ENCODE measurements around the gene SYT1. TPM values are rescaled to one million over a fixed set of nuclear protein-coding genes. Genes with fewer than 3 reads are reported as not detected.

SYT1 gene
- total and polyA plus RNA-seq, 10 donors = 0.56 to 7.3 (median 2.6) TPM

DNA sequence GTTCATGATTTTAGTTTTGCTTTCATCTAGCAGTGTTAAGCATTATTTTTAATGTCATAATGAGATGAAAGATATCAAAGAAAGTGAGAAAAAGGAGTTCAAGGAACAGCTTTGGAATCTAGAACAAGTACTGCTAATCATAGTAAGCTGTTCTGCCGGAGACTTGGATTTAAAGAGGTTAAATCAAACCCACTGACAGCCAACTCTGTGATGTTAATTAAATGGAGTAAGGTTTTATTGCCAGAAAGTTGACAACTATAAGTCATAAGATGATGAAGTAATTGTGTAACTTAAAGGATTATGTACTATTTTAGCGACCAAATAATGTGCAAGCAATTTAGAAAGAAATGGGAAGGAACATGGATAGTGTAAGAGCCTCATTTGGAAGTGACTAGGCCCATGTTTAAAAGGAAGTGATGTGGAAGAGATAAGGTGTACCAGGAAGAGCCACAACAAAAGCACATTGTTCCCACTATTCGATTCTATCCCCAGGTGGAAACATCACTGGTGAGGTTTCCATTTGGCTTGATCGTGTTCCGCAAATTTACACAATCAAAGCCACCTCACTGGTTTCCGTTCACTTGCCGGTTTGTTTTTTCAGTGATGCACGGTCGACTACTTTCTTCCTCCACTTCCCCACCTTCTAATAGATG, 437.7 kb downstream of the SYT1 start:
- 24 to 71% (median 41%) methylated on average over 9 of the region's 9 CpGs for WGBS, 5 donors
- H3K27ac ChIP-seq = no peak overlapping the region
- no peak for TF ChIP-seq POLR2A (IDR thresholded peaks at IDR 0.05)
- TF ChIP-seq, protein P1, sequence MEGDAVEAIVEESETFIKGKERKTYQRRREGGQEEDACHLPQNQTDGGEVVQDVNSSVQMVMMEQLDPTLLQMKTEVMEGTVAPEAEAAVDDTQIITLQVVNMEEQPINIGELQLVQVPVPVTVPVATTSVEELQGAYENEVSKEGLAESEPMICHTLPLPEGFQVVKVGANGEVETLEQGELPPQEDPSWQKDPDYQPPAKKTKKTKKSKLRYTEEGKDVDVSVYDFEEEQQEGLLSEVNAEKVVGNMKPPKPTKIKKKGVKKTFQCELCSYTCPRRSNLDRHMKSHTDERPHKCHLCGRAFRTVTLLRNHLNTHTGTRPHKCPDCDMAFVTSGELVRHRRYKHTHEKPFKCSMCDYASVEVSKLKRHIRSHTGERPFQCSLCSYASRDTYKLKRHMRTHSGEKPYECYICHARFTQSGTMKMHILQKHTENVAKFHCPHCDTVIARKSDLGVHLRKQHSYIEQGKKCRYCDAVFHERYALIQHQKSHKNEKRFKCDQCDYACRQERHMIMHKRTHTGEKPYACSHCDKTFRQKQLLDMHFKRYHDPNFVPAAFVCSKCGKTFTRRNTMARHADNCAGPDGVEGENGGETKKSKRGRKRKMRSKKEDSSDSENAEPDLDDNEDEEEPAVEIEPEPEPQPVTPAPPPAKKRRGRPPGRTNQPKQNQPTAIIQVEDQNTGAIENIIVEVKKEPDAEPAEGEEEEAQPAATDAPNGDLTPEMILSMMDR (IDR thresholded peaks at IDR 0.05 in 8 of 11, conservative IDR thresholded peaks at IDR 0.05 in 3 of 11) = no peak
- no peak for TF ChIP-seq POLR2AphosphoS5 (IDR thresholded peaks at IDR 0.05)

DNA sequence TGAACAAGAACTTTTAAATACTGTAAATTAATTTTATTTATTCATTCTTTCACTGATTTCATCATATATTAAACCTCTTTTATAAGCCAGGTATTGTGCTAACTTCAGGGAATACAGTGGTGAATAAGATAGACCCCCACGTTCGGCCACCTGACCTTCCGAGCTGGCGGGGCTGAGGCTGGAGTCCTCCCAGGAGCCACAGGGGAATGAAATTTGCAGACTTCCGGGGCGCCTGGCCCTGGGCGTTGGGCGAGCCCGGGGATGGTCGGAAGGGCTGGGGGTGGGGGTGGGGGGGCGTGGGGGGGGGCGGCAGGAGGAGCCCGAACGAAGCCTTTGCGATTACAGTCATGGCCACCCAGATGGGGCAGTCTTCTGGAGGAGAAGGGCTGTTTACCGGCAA, 442.8 kb downstream of the SYT1 start:
- Histone ChIP-seq H3K9me3 (no peaks in the 10 kb centered on the region), H3K27me3 (replicated peaks in 1 of 7) (no peaks in the 10 kb centered on the region), H3K4me1 (no peaks in the 10 kb centered on the region), H3K36me3 (no peaks in the 10 kb centered on the region), H3K4me3 (no peak overlapping the region), H3K27ac (no peak overlapping the region)
- intact Hi-C loops (cut with DNase I; ENCODE audit: low total_unique reads) = no loop called here
- DNase-seq = no peak
- TF ChIP-seq POLR2AphosphoS5 (IDR thresholded peaks at IDR 0.05) (no peak), POLR2A (IDR thresholded peaks at IDR 0.05) (no peak)
- TF ChIP-seq, protein P1 (IDR thresholded peaks at IDR 0.05 in 8 of 11, conservative IDR thresholded peaks at IDR 0.05 in 3 of 11) = no peak
- WGBS, 5 donors = 88 to 95% (median 91%) methylated on average over 16 of the region's 16 CpGs

More for the DNA sequence above, 437.7 kb downstream of the SYT1 start:
- no peaks in the 10 kb centered on the region for H3K27me3 ChIP-seq (replicated peaks in 1 of 7)
- H3K4me3 ChIP-seq = no peak overlapping the region
- no peaks in the 10 kb centered on the region for H3K36me3 ChIP-seq
- no peak for DNase-seq
- no peaks in the 10 kb centered on the region for H3K4me1 ChIP-seq
- H3K9me3 ChIP-seq = no peaks in the 10 kb centered on the region
- intact Hi-C loops (cut with DNase I; ENCODE audit: low total_unique reads) = no loop called here

DNA sequence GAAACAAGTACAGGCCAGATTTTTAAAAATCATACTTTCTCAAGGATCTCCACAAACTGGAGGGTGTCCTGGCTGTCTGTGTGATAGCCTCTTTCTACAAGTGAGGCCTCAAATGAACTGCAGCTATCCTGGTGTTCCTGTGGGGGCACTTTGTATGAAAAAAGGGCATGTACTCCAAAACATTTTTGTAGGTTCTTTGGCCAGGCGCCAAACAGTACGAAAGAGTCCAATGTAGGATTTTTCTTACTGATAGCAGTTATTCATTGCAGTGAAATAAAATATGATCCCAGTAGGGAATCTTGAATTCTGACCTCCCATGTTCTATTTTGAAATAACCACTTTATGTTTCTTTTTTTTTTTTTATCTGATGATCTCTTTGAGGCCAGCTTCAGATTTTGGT, 444.5 kb downstream of the SYT1 start:
- intact Hi-C loops (cut with DNase I; ENCODE audit: low total_unique reads) = no loop called here
- Histone ChIP-seq H3K4me3 (no peak overlapping the region), H3K9me3 (peaks cover 0 to under 1% (median 0%) of the 10 kb centered on the region in 8 donors), H3K27ac (no peak overlapping the region), H3K36me3 (no peaks in the 10 kb centered on the region), H3K27me3 (replicated peaks in 1 of 7) (no peaks in the 10 kb centered on the region), H3K4me1 (no peaks in the 10 kb centered on the region)
- WGBS, 5 donors = 78 to 87% (median 82%) methylated on average over 2 of the region's 2 CpGs
- TF ChIP-seq, protein P1 (IDR thresholded peaks at IDR 0.05 in 8 of 11, conservative IDR thresholded peaks at IDR 0.05 in 3 of 11) = no peak
- no peak for TF ChIP-seq POLR2AphosphoS5 (IDR thresholded peaks at IDR 0.05)
- TF ChIP-seq POLR2A (IDR thresholded peaks at IDR 0.05) = no peak
- DNase-seq = no peak

DNA sequence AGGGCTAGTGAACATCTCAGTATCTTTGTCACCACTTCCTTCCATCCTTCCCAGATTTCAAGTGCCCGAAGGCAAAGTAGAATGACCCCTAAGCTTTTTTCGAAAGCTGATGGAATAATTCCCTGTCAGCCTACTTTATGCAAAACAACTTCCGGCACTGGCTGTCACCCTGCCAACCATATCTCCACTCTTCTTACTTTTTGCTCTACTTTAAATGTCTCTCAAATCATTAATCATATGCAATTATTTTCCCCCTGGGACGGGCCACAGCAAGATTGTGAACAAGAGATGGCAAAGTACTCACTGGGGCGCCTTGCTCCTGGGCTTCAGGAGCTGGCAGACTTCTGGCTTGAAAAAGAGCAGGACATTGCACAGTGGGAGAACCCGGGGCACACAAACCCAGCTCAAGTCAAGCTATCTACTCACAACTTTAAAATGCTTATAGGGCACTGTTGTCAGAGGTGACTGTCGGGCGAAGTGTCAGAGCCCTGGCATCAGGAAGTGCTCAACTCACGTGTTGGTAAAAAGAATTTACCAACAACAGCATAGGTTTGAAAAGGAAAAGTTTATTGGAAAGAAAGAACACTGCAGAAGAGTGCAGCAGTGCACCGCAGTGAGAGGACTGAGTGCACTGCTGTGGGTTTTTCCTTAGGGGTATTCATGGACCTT, 452.7 kb downstream of the SYT1 start:
- Histone ChIP-seq H3K27ac (no peak overlapping the region), H3K4me3 (no peak overlapping the region), H3K36me3 (no peaks in the 10 kb centered on the region), H3K9me3 (peaks cover 0 to 6% (median 0%) of the 10 kb centered on the region in 8 donors), H3K27me3 (replicated peaks in 1 of 7) (no peaks in the 10 kb centered on the region), H3K4me1 (no peaks in the 10 kb centered on the region)
- 57 to 77% (median 74%) methylated on average over 10 of the region's 10 CpGs for WGBS, 5 donors
- TF ChIP-seq, protein P1 (IDR thresholded peaks at IDR 0.05 in 8 of 11, conservative IDR thresholded peaks at IDR 0.05 in 3 of 11) = no peak
- TF ChIP-seq POLR2A (IDR thresholded peaks at IDR 0.05) = no peak
- no peak for TF ChIP-seq POLR2AphosphoS5 (IDR thresholded peaks at IDR 0.05)
- DNase-seq = no peak
- intact Hi-C loops (cut with DNase I; ENCODE audit: low total_unique reads) = no loop called here
